Keratinocyte (primary cell): Measurements from ENCODE around the gene FAM240B.

ENCODE experiments used
- CTCF ChIP-seq, 3 experiments: IDR thresholded peaks in 1 of 3; conservative IDR thresholded peaks in 1 of 3; optimal IDR thresholded peaks in 1 of 3; 2 replicates in 2 of 3; 3 replicates in 1 of 3; pipeline versions ENCODE3 to v1.5.1; 2011; ENCODE audit warnings: low read length in 3 of 3, mild to moderate bottlenecking in 3 of 3, moderate library complexity in 2 of 3, control low read depth in 1 of 3, inconsistent platforms in 1 of 3; ENCODE audit not compliant: insufficient read depth in 2 of 3; ENCODE audit errors: extremely low read depth in 1 of 3
- EZH2 ChIP-seq: IDR thresholded peaks from one replicate; pipeline ENCODE4 v1.6.1; 2012; ENCODE audit warnings: inconsistent platforms, mild to moderate bottlenecking, low read length, moderate library complexity

GRCh38 chr9:38687992-38688391, 31.9 kb downstream of the FAM240B start:
- TF ChIP-seq CTCF (optimal IDR thresholded peaks at IDR 0.05 in 1 of 3, IDR thresholded peaks at IDR 0.05 in 1 of 3, conservative IDR thresholded peaks at IDR 0.05 in 1 of 3; ENCODE audit: extremely low read depth in 1 of 3, insufficient read depth in 2 of 3, low read length in 3 of 3), result no peak
- no peak for TF ChIP-seq EZH2
